Fibroblast of lung (primary cell): ENCODE results near the gene APRT. TPM values are rescaled to one million over a fixed set of nuclear protein-coding genes. Genes with fewer than 3 reads are reported as not detected.
"Not testable (repeated sequence)": the region's sequence is repeated elsewhere in the genome, so short reads cannot be mapped to it uniquely, and the experiment has no call there.

Source experiments
- DNase-seq, 2 donors: peaks; one replicate each; pipeline versions ENCODE4 v3.0.0 to v3.0.0-alpha.2; 2010; ENCODE audit warnings: low read depth in 2 of 2
- H2AFZ ChIP-seq: 2 replicates; pipeline ENCODE4 v1.5.1; 2012; ENCODE audit warnings: low read length, control low read depth, inconsistent platforms
- H3K27ac ChIP-seq: 2 replicates; pipeline ENCODE4 v1.5.1; 2011; ENCODE audit warnings: low read length, control low read depth; ENCODE audit not compliant: insufficient read depth
- H3K27me3 ChIP-seq: 2 replicates; pipeline ENCODE4 v1.5.1; 2011; ENCODE audit warnings: mild to moderate bottlenecking, low read length; ENCODE audit not compliant: control insufficient read depth, insufficient read depth
- H3K36me3 ChIP-seq: 2 replicates; pipeline ENCODE4 v1.5.1; 2011; ENCODE audit warnings: low read length; ENCODE audit not compliant: control insufficient read depth, insufficient read depth
- H3K4me1 ChIP-seq: 2 replicates; pipeline ENCODE4 v1.5.1; 2011; ENCODE audit warnings: low read length; ENCODE audit not compliant: control insufficient read depth, insufficient read depth; ENCODE audit errors: extremely low read depth
- H3K4me2 ChIP-seq: 2 replicates; pipeline ENCODE4 v1.5.1; 2011; ENCODE audit warnings: low read length, control low read depth; ENCODE audit not compliant: insufficient read depth; ENCODE audit errors: extremely low read depth
- H3K4me3 ChIP-seq, 4 experiments: fragments of 200-600 bp in 1 of 4; sonication (generic) in 1 of 4; replicated peaks in 1 of 4; 2 replicates each; pipeline ENCODE4 v1.5.1; 2011 to 2016; ENCODE audit warnings: low read length in 4 of 4, low read depth in 3 of 4, mild to moderate bottlenecking in 3 of 4, control low read depth in 2 of 4, inconsistent platforms in 1 of 4, mixed read lengths in 1 of 4; ENCODE audit not compliant: insufficient read depth in 1 of 4; ENCODE audit errors: control extremely low read depth in 1 of 4
- H3K79me2 ChIP-seq: 2 replicates; pipeline ENCODE4 v1.5.1; 2012; ENCODE audit warnings: mild to moderate bottlenecking, low read length, inconsistent platforms; ENCODE audit not compliant: control insufficient read depth, insufficient read depth
- H3K9ac ChIP-seq: 2 replicates; pipeline ENCODE4 v1.5.1; 2011; ENCODE audit warnings: mild to moderate bottlenecking, low read length, control low read depth; ENCODE audit not compliant: insufficient read depth
- H3K9me3 ChIP-seq: 2 replicates; pipeline ENCODE4 v1.5.1; 2012; ENCODE audit warnings: low read depth, low read length; ENCODE audit not compliant: control insufficient read depth, insufficient read depth
- H4K20me1 ChIP-seq: 2 replicates; pipeline ENCODE4 v1.5.1; 2011; ENCODE audit warnings: low read length; ENCODE audit not compliant: control insufficient read depth, insufficient read depth; ENCODE audit errors: extremely low read depth
- EZH2 ChIP-seq: IDR thresholded peaks from 2 replicates; pipeline ENCODE4 v1.5.1; 2012; ENCODE audit warnings: low read length, control low read depth, mild to moderate bottlenecking; ENCODE audit errors: missing control alignments
- polyA plus RNA-seq, 2 donors: library from polyadenylated mRNA; depleted of rRNA in 1 of 2; stranded (reverse) in 1 of 2; unstranded in 1 of 2; fragments of >200 nt; gene quantifications; 2 replicates each; pipeline ENCODE4 v1.2.1, GENCODE V29; 2011 to 2012; ENCODE audit warnings: missing spikeins in 1 of 2
- total RNA-seq: library from RNA; depleted of rRNA; stranded (reverse); fragments of >200 nt; gene quantifications from 2 replicates; pipeline ENCODE4 v1.2.1, GENCODE V29; 2014
- TF ChIP-seq, protein P1 (sequence below), 2 donors: IDR thresholded peaks in 1 of 2; conservative IDR thresholded peaks in 1 of 2; 1 replicate in 1 of 2; 2 replicates in 1 of 2; pipeline ENCODE4 v1.5.1; 2011 to 2012; ENCODE audit warnings: low read length in 2 of 2, control low read depth in 1 of 2, inconsistent platforms in 1 of 2, low read depth in 1 of 2, mild to moderate bottlenecking in 1 of 2

Gene APRT
- total and polyA plus RNA-seq, 2 donors (not counting 1 experiment from before 2014, with no cell fraction given) = 39.2 to 95.6 TPM

DNA sequence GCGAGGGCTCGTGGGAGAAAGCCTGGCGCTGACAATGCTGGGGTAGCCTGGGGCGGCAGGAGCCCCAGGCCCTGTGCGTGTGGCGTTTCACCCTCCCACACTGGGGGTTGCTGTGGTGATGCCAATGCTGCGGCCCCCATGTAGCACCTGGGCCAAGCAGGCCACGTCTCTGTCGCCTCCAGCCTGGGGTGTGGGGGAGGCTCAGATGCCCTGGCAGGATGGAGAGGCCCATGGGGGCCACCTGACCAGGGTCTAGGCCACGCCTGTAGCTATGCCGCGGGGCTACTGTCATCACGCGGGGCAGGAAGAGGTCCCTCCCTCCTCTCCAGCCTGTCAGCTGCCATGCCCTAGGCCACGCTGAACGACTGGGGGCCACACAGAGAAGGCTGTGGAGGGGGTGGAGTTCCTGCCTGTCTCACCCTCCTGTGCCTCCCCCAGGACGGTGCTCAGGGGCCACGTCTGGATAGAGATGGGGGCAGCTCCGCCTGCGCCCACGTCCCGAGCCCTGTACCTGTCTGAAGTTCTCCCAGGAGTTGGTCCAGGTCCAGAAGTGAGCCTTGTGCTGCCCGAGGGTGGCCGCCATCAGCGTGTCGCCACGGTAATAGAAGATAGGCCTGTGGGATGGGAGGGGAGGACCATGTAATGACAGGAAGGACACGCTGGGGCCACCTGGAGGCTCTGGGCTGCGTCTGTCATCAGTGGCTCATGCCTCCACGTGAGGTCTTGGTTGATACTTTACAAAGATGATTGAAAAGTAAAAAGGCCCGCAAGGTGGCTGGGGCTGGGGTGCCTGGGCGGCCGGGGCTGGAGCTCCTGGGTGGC is 12.7 kb upstream of the APRT start:
- Histone ChIP-seq H3K36me3 (peaks cover 8% of the 10 kb centered on the region), H3K79me2 (no peaks in the 10 kb centered on the region)

DNA sequence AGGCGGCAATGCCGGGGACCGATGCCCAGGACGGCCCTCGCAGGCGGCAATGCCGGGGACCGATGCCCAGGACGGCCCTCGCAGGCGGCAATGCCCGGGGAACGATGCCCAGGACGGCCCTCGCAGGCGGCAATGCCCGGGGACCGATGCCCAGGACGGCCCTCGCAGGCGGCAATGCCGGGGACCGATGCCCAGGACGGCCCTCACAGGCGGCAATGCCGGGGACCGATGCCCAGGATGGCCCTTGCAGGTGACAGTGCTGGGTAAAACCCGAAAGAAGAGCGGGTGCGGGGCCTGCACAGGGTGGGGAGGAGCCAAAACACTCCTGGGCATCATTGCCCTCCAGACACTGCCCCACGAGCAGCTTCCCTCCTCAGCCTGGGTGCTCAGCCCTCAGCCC is 11.9 kb upstream of the APRT start:
- not testable (repeated sequence) for H2AFZ ChIP-seq, H3K79me2 ChIP-seq, H3K9me3 ChIP-seq, H3K4me1 ChIP-seq, H3K4me2 ChIP-seq, H3K9ac ChIP-seq, H3K36me3 ChIP-seq, H3K27ac ChIP-seq, H4K20me1 ChIP-seq, H3K4me3 ChIP-seq, H3K27me3 ChIP-seq, DNase-seq

More for the DNA sequence above, 12.7 kb upstream of the APRT start:
- Histone ChIP-seq H3K27me3 (no peaks in the 10 kb centered on the region), H4K20me1 (no peaks in the 10 kb centered on the region), H2AFZ (no peak overlapping the region), H3K27ac (no peak overlapping the region), H3K4me2 (no peak overlapping the region), H3K9ac (no peak overlapping the region), H3K4me1 (no peaks in the 10 kb centered on the region), H3K4me3 (no peak overlapping the region), H3K9me3 (no peaks in the 10 kb centered on the region)
- TF ChIP-seq, protein P1, sequence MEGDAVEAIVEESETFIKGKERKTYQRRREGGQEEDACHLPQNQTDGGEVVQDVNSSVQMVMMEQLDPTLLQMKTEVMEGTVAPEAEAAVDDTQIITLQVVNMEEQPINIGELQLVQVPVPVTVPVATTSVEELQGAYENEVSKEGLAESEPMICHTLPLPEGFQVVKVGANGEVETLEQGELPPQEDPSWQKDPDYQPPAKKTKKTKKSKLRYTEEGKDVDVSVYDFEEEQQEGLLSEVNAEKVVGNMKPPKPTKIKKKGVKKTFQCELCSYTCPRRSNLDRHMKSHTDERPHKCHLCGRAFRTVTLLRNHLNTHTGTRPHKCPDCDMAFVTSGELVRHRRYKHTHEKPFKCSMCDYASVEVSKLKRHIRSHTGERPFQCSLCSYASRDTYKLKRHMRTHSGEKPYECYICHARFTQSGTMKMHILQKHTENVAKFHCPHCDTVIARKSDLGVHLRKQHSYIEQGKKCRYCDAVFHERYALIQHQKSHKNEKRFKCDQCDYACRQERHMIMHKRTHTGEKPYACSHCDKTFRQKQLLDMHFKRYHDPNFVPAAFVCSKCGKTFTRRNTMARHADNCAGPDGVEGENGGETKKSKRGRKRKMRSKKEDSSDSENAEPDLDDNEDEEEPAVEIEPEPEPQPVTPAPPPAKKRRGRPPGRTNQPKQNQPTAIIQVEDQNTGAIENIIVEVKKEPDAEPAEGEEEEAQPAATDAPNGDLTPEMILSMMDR (conservative IDR thresholded peaks at IDR 0.05 in 1 of 2, IDR thresholded peaks at IDR 0.05 in 1 of 2; ENCODE audit: low read depth in 1 of 2, low read length in 2 of 2) = no peak
- TF ChIP-seq EZH2 = no peak
- DNase-seq = no peak

DNA sequence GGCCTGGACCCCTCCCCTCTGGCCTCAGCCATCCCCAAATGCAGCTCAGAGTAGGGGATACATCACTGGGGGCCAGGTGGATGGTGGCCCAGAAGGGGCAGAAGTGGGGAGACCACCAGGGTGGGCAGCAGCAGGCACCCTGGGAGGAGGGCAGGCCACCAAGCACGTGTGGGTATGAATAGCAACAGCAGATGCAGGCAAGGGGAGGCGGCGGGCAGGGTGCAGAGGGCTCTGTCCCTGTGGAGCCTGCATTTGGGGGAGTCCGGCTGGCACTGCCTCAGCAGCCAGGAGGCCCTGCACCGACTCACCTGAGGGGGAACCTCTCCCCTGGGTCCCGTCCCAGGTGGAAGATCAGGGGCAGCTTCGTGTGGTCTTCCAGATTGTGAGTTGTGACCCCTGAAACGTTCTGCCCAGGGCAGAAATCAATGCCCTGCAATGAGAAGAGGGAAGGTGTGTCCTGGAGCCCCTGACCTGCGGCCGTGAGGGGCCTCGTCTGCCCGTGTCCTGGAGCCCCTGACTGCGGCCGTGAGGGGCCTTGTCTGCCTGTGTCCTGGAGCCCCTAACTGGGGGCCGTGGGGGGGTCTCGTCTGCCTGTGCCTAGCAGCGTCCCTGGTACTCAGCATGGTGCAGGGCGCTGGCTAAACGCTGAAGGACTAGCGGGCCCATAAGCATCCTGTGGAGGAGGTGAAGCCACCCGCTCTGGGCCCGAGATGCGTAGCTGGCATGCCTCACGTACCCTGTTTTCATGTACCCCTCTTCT is 10.7 kb upstream of the APRT start:
- H3K27me3 ChIP-seq = no peaks in the 10 kb centered on the region
- no peak overlapping the region for H3K27ac ChIP-seq
- no peak overlapping the region for H3K9ac ChIP-seq
- peaks cover 8% of the 10 kb centered on the region for H3K4me1 ChIP-seq
- H3K4me3 ChIP-seq = no peak overlapping the region
- no peaks in the 10 kb centered on the region for H3K9me3 ChIP-seq
- TF ChIP-seq, protein P1 (conservative IDR thresholded peaks at IDR 0.05 in 1 of 2, IDR thresholded peaks at IDR 0.05 in 1 of 2; ENCODE audit: low read depth in 1 of 2, low read length in 2 of 2) = no peak
- TF ChIP-seq EZH2 = no peak
- H3K79me2 ChIP-seq = no peaks in the 10 kb centered on the region
- peaks cover 8% of the 10 kb centered on the region for H3K36me3 ChIP-seq
- no peaks in the 10 kb centered on the region for H4K20me1 ChIP-seq
- no peak overlapping the region for H2AFZ ChIP-seq
- H3K4me2 ChIP-seq = no peak overlapping the region
- no peak for DNase-seq
